HG03565 (cell line): ENCODE data around the gene WNT10A.

Source experiments
- ATAC-seq: cut with Tn5 transposase; IDR thresholded peaks from one replicate; pipeline ENCODE4 v1.9.1; 2021; ENCODE audit warnings: mild to moderate bottlenecking, moderate library complexity; ENCODE audit not compliant: unreplicated experiment

The WNT10A gene

GRCh38 chr2:218857371-218858137, 23.1 kb upstream of the WNT10A start:
- ATAC-seq, result no peak

- no peak for ATAC-seq
These were observed 22.6 kb upstream of the WNT10A start for GRCh38 chr2:218858138-218858445.

- no peak for ATAC-seq
These were observed 21.7 kb upstream of the WNT10A start for GRCh38 chr2:218858671-218859555.

- no peak for ATAC-seq
These were observed 21.1 kb upstream of the WNT10A start, which contains the start of gene WNT6 for GRCh38 chr2:218859556-218859987. Gene WNT6 (plus strand): TSS chr2:218859805. CDS start chr2:218860038, 233 bp downstream.

GRCh38 chr2:218859988-218860831, 20.4 kb upstream of the WNT10A start:
- no peak for ATAC-seq

GRCh38 chr2:218860950-218861381, 19.7 kb upstream of the WNT10A start:
- no peak for ATAC-seq

- ATAC-seq, result no peak
These were observed 18.9 kb upstream of the WNT10A start for GRCh38 chr2:218861645-218862318.

- no peak for ATAC-seq
These were observed 17.6 kb upstream of the WNT10A start for GRCh38 chr2:218863021-218863520.

- ATAC-seq, result no peak
These were observed 15.3 kb upstream of the WNT10A start for GRCh38 chr2:218865396-218865795.

GRCh38 chr2:218865999-218866398, 14.7 kb upstream of the WNT10A start:
- ATAC-seq, result no peak

GRCh38 chr2:218867900-218868299, 12.8 kb upstream of the WNT10A start:
- no peak for ATAC-seq

GRCh38 chr2:218869064-218869463, 11.6 kb upstream of the WNT10A start:
- ATAC-seq, result no peak

GRCh38 chr2:218870984-218871344, 9.7 kb upstream of the WNT10A start:
- ATAC-seq, result no peak

GRCh38 chr2:218871345-218872302, 9.0 kb upstream of the WNT10A start:
- ATAC-seq, result no peak

GRCh38 chr2:218872645-218873358, 7.8 kb upstream of the WNT10A start:
- ATAC-seq, result no peak

GRCh38 chr2:218873359-218874194, 7.1 kb upstream of the WNT10A start:
- ATAC-seq, result no peak

GRCh38 chr2:218875692-218876246, 4.9 kb upstream of the WNT10A start:
- no peak for ATAC-seq
